ENCODE data around the gene DCTN1.

DCTN1 gene

GRCh38 chr2:74413001-74413698 is 33.0 kb upstream of the DCTN1 start:
- no peak for DNase-seq

- no peak for DNase-seq
Observed at GRCh38 chr2:74407682-74408081, 27.6 kb upstream of the DCTN1 start.

GRCh38 chr2:74406035-74406434 is 25.9 kb upstream of the DCTN1 start:
- DNase-seq, result no peak

GRCh38 chr2:74401891-74402290 is 21.8 kb upstream of the DCTN1 start:
- no peak for DNase-seq

GRCh38 chr2:74399785-74400184 is 19.7 kb upstream of the DCTN1 start:
- DNase-seq, result no peak

- no peak for DNase-seq
Observed at GRCh38 chr2:74396149-74396548, 16.0 kb upstream of the DCTN1 start.

GRCh38 chr2:74393525-74393924 is 13.4 kb upstream of the DCTN1 start:
- no peak for DNase-seq

- DNase-seq, result no peak
Observed at GRCh38 chr2:74392449-74392743, 12.3 kb upstream of the DCTN1 start.

GRCh38 chr2:74391580-74392448 is 11.7 kb upstream of the DCTN1 start:
- peak; percentile 79 to 89 for DNase-seq

GRCh38 chr2:74391209-74391579 is 11.1 kb upstream of the DCTN1 start:
- DNase-seq, result no peak

GRCh38 chr2:74390606-74391005 is 10.5 kb upstream of the DCTN1 start:
- DNase-seq, result no peak

GRCh38 chr2:74387346-74387745 is 7.2 kb upstream of the DCTN1 start:
- DNase-seq, result peak in 1 of 2 donors; percentile 36

- peak; percentile 55 to 71 for DNase-seq
Observed at GRCh38 chr2:74385396-74385795, 5.3 kb upstream of the DCTN1 start.

- no peak for DNase-seq
Observed at GRCh38 chr2:74384051-74384450, 3.9 kb upstream of the DCTN1 start.

- DNase-seq, result no peak
Observed at GRCh38 chr2:74383254-74383653, 3.1 kb upstream of the DCTN1 start.

GRCh38 chr2:74381751-74382150 is 1.6 kb upstream of the DCTN1 start:
- no peak for DNase-seq

- DNase-seq, result no peak
Observed at GRCh38 chr2:74378007-74378406, 2.1 kb downstream of the DCTN1 start.

- DNase-seq, result no peak
Observed at GRCh38 chr2:74375838-74376237, 4.3 kb downstream of the DCTN1 start.

GRCh38 chr2:74374509-74375205 is 5.5 kb downstream of the DCTN1 start:
- peak; percentile 91 to 96 for DNase-seq

GRCh38 chr2:74373985-74374384 is 6.1 kb downstream of the DCTN1 start:
- no peak for DNase-seq

- DNase-seq, result no peak
Observed at GRCh38 chr2:74373221-74373676, 6.9 kb downstream of the DCTN1 start.

GRCh38 chr2:74372674-74373073 is 7.4 kb downstream of the DCTN1 start:
- no peak for DNase-seq

GRCh38 chr2:74371421-74371820 is 8.7 kb downstream of the DCTN1 start:
- DNase-seq, result no peak

GRCh38 chr2:74369976-74370375 is 10.1 kb downstream of the DCTN1 start:
- no peak for DNase-seq
